Stimulated activated CD8-positive, alpha-beta memory T cell treated with anti-CD3 and anti-CD28 coated beads, Interleukin-15, amount 100 ng/mL, for 24 hours (primary cell): ENCODE data around the gene VPS72.
A peak's percentile ranks its signal among the peaks of the same experiment; 100 is the strongest.

Experiments used
- DNase-seq: peaks from one replicate; pipeline ENCODE4 v3.0.0-alpha.2; 2020; ENCODE audit warnings: low read depth

Gene VPS72

DNA sequence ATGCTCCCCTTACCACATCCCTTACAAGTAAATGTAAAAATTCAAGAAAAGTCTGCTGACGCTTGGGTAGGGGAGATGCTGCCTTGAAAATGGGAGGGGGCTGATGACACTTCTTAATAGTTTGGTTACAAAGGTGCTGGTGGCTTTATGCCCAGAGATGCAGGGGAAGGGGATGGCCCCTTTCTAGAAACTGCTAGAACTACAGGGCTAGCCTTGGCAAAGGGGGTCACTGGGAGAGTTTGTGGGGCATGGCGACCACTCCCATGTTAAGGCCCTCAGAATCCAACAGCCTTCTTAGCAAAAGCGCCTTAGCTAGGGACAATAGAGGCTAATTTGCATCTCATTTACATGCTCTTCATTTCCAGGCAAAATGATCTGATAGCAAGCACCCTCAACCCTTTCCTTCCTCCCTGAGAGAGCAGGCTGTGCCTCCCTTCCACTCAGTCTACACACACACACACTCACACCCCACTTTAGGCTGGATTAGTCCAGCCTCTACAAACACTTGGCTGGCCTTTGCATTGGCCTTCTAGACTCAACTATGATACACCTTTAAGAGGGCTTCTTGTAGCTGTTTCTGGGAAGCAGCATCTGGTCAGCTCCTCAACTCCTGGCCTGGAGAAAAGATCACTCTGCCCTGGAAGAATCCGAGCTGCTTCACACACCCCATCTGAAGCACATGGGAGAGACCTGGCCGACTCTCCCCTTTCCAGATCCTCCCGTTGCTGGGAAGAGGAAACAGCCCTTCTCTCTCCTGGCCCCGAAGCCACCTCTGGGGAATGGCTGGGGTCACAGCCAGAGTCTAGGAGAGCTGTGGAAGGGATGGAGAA is 45.3 kb downstream of the VPS72 start:
- DNase-seq: no peak

DNA sequence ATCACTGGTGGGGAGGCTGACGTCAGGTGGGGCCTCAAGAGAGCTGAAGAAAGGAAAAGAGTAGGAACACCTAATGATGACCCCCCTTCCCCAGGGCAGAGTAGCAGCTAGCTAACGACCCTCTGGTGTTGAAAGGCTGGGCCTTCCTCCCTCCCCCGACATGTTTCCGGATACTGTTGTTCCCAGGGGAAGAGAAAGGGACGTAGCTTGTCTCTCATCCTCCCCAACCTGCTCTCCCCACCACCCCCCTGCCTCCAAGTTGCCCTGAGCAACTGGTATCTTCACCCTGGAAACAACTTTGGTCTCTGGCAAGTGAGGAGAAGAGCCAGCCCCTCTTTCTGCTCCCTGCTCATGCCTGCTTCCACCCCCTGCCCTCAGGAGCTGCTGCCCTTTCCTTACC is 46.0 kb downstream of the VPS72 start:
- DNase-seq: no peak

DNA sequence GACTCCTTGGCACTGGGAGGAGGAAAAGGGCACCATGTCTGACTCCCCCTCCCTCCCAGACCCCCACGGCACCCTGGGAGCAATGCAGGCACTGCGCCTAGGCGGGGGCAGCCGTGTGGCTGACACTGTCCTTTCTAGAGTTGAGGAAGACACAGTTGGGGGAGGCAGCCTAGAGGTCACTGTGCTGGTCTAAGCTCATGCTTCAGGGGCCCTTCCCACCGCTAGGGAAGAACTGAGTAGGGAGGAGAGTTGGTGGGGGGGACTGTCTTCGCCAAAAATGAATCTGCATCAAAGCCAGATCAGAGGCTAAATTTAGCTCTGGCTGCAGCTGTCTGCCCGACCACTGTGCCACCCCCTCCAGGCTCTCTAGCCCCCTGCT is 47.0 kb downstream of the VPS72 start:
- no peak for DNase-seq

DNA sequence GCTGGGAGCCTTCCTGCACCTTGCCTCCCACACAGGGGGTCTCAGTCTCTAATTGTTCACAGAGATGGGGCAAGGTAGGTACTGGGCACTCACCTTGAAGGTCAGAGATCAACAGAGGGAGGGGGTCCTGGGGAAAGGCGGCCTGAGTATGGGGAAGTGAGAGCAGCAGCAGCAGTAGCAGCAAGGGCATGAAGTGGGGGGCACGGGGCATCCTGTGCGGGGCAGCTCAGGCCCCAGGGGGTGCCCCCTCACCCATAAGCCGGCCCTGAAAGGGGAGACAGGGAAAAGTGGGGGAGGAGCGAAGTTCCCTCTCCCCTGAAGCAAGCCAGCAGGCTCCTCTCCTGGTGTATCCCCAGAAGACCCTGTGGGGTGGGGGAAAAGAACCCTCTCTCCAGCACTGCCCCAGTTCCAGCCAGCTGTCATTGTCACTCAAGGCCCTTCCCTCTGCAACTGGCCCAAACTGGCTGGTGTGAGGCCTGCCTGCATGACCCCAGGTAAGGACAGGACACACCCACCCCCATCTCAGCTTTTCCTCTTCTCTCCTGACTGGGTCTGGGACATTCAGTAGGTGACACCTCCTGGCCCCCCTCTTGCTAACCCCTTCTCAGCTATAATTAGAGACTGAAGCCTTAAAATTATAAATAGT is 47.5 kb downstream of the VPS72 start:
- DNase-seq: no peak

DNA sequence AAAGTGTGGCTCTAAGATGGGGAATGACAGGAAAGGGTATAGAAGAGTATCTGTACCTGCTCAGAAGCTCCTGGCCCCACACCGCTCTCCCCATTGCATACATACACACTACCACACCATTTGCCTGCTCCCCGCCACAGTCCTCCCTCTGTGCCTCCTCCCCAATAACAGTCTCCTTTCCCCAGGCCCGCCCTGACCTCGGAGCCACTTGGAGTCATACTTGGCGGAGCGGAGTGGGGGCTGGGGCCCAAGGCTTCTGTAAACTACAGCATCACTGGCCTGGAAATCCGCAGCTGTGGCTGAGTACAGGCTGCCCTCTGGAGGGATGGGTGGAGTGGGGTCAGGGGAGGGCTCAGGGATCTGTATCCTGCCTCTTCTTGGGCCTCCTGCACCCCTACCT is 52.2 kb downstream of the VPS72 start:
- no peak for DNase-seq

DNA sequence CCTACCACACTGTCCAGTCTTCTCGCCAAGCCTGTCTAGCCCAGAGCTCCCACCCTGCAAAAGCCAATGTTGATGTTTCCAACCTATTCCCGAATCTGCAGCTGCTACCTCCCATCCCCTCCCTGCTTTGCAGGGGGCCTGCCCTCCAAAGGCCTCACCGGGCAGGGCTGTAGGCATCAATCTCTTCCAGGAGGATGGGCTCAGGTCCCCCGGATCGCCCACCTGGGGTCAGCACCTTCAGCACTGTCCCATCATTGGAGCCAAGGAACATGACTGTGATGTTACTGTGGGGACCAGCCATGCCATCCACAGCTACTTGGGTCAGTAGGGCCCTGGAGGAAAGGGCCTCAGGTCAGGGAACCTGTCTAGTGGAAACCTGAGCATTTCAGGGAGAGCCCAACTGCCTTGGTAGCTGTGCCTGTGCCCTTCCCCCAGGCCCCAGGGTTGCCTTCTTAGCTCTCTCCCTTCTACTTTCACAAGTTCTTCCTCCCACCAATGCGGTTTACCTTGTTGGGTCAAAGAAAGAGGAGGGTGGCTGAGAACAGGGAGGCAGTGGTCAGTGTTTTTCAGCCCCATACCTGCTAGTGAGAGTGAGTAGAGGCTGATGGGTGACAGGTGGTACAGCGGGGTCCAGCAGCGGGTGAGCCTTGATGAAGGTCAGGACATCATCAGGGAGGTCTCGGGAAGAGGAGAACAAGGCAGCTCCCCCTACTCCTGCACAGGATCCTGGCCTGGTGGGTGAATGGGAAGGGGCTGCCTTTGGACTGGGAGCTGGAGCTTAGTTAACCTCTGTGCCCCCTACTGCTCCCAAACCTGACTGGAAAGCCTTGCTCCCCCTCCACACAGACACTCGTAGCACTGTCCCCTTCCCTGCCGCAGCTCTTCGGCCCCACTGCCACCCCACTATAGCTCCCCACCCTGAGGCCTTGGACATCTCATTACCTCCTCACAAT is 54.3 kb downstream of the VPS72 start:
- no peak for DNase-seq

DNA sequence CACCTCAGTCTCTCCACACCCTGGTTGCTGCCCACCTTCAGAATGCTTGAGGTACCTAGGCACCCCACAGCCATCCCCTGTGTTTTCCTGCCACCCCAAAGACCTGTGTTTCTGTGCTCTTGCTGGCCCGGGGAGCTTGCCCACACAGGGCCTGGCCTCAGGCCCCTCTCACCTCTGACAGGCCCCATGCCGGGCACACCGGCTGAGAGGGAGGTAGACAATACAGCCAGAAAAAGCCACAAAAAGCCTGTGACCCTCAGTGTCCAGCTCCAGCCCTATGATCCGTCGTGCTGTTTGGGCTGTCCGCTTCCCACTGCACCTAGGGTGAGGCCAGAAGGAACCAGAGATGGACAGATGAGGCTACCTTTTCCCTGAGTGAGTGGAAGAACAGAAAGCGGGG is 55.0 kb downstream of the VPS72 start:
- no peak for DNase-seq

DNA sequence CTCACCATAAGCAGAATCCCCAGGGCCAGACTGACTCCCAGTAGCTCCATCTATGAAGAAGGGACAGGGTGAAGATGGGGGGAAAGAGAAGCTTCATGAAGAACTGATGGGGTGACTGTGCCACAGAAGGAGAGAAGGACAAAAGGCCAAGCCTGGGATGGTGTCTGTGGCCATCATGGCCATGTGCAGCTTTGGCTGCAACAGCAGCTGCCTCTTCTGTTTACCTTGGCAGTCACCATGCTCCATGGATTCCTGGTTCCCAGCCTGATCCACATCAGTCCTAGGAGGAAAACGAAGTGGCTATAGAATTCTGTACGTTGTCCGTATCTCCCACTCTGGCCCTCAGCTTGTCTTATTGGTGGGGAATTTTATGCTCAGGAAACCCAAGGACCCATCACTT is 55.6 kb downstream of the VPS72 start:
- DNase-seq: no peak

DNA sequence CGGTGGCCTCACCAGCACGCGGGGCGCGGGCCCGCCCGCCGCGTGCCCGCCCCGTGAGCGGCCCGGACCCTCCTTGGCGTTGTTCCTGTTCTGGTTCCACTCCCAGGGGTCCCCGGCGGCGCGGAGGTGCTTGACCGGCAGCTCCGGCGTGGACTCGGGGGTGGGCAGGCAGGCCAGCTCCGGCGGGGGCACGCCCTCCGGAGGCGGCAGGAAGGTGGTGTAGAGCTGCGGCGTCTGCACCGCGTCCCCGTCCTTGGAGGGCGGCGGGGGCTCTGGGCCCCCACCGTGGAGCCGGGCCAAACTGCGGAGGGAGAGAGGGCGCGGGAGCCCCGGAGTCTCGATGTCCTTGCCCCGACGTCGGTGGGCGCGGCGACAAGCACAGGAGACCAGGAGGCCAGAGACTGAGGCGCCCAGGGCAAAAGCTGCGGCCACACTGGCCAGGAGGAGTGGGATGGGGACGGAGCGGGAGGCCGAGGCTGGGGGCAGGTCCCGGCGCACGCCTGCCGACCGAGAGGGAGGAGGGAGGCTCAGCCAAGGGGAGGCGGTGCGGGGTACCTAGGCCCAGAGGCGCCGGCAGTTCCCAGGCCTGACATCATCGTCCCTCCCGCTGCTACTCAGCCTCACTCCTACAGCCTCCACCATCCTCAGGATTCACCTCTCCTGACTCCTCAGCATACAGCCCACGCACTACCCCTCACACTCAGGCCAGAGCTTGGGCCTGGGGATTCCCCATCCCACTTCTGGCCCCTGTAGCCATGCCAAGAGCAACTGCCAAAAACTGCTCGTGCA is 56.8 kb downstream of the VPS72 start:
- no peak for DNase-seq

DNA sequence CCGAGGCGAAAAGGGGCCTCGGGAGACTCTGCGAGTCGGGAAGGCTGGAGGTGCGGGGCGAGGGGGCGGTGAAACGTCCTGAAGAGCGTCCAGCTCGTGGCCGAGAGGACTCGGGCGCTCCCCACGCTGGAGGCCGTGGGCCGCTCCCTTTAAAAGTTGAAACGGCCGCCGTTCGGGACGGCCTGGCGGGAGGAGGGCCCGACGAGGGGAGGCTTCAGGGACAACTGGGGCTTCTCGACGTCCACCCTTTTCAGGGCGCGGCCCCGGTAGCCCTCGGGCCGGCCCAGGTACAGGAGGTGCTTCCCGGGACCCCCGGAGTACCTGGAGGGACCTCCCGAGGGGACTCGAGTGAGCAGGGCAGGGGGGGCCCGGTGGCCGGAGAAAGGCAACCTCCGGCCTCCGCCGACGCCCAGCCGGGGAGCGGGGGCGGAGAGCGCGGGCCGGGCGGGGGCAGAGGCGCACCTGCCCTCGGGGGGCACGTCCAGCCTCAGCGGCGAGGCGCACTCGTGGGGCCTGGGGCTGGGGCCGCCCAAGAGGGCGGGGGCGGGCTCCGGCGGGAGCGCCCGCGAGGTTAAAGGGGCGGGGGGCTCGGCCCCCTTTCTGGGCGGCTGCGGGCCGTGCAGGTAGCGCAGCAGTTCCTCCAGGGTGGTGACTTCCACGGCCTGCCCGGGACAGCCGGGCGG is 57.5 kb downstream of the VPS72 start:
- DNase-seq: no peak

DNA sequence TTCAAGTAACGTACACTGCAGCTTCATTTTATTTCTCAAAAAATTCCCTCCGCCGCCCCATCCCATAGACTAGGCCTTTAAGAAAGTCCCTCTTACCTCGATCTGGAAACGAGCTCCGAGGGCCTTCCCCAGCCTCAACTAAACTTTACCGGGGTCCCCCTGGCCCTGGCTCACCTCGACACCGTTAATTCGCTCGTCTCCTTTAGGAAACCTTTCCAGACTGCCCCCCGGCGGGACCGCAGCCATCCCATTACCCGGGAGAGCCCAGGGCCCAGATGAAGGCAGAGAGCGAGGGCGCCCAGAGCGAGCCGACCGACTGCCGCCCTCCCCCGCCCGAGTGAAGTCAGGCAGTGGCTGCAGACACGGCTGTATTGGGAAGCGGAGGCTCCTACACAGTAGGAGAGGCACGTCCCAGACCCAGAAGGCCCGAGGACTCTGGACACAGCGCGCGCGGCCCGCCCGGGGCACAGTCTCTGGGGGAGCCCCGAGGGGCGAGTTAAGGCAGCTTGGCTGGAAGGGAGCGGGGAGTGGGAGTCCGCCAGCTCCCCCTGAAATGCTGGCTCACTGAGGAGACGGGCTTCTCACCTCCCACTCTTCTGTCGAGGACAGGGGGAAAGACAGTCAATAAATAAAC is 58.2 kb downstream of the VPS72 start:
- DNase-seq: no peak

DNA sequence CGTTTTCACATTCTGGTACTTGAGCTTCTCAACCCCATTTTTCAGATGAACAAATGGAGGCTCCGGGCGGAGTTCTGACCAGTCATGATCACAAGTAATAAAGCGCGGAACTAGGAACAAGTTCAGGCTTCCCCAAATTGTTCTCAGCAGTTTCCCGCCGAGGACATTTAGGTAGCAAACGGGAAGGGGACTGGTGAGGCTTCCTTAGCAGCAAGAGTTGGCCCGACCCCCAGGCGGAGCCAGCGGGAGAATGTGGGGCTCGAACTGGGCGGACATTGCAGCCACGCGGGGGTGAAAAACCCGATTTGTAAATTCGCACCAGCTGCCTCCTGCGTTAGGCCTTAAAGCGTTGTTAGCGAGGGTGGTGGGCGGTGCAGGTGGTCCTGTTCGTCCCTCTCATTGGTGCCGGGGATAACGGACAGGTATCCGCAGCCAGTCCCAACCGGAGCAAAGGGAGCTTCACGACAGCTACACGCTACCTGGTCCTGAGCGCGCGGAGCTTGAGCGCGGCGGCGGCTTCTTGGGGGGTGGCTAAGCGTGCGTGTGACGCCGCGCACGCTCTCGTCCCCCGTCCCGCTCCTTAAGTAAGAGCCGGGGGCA is 58.9 kb downstream of the VPS72 start:
- peak; percentile 42 for DNase-seq

DNA sequence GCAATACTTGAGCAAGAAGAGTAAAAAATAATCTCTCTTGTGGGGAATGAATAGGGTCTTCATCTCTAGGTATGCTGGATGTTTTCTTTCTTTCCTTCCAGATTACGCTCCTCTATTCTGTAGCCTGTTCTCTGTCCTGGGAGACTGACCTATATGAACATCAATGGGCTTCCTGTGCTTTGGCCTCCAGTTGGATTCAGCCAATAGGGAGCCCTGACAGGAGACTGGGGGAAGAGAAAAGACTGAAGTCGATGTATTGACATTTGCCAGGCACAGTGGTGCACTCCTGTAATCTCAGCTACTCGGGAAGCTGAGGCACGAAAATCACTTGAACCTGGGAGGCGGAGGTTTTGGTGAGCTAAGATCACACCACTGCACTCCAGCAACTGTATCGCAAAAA is 61.2 kb downstream of the VPS72 start:
- DNase-seq: no peak
